ENCODE data around the gene MTA3. TPM values are rescaled to one million over a fixed set of nuclear protein-coding genes. Genes with fewer than 3 reads are reported as not detected.
A peak's percentile ranks its signal among the peaks of the same experiment; 100 is the strongest.

Gene MTA3
- total and polyA plus RNA-seq, 2 of the 8 experiments (the other 6 are each of a cell fraction or from before 2014, with no cell fraction given), result 125 to 184 TPM

DNA sequence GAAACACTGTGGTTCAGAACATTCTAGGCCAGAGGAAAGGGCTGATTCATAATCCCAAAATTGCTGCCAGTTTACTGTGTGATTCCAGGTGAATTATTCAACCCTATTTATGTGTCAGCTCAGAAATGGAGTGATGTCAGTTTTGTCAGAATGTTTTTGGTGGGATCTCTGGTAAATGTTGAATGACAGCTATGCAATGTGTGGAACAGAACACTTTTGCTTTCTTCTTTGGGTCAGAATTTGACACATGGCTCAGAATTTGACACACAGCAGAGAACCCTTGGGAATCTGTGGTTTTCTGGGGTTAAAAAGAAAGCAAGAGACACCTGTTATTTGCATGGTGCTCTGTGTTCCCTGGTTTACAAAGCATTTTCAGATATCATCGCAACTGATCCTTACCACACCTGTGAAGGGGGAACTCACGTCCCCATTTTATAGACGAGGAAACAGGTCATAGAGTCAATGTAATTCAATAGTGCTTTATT is 1.6 kb upstream of the MTA3 start:
- Histone ChIP-seq H4K5ac (ENCODE audit: insufficient read length, low read depth, low read length) (no peak overlapping the region), H3K4ac (replicated peaks; ENCODE audit: insufficient read length, low read depth, low read length) (no peak overlapping the region), H3K4me3 (ENCODE audit: extremely low read depth in 1 of 4, insufficient read depth in 2 of 4, low read depth in 3 of 4, low read length in 4 of 4) (no peak overlapping the region), H2BK15ac (ENCODE audit: low read length) (no peak overlapping the region), H3K79me2 (ENCODE audit: control insufficient read depth in 1 of 2, insufficient read depth in 2 of 2, low read length in 2 of 2) (peaks cover 4 to 27% of the 10 kb centered on the region in 2 experiments), H2AFZ (ENCODE audit: low read length) (no peak overlapping the region), H3K23me2 (ENCODE audit: low read depth, low read length) (peaks cover 4% of the 10 kb centered on the region; the same call in 1 of the 2 replicates), H3K23ac (ENCODE audit: insufficient read length) (no peak overlapping the region), H3K18ac (ENCODE audit: extremely low read depth, low read length) (no peak overlapping the region; the same call in 1 of the 2 replicates), H3K4me1 (replicated peaks in 1 of 4; ENCODE audit: control insufficient read depth in 3 of 4, insufficient read depth in 4 of 4, low read length in 3 of 4) (peaks cover 6 to 14% (median 10%) of the 10 kb centered on the region in 4 experiments), H2AK5ac (ENCODE audit: low read depth, low read length) (no peak overlapping the region), H3K14ac (ENCODE audit: insufficient read length) (no peak overlapping the region), H3K36me3 (ENCODE audit: control insufficient read depth in 2 of 4, insufficient read depth in 4 of 4, low read length in 3 of 4) (peaks cover 0 to 25% (median 6%) of the 10 kb centered on the region in 4 experiments; a peak in 4 of 8 replicates), H3K4me2 (ENCODE audit: insufficient read depth in 1 of 2, low read depth in 2 of 2, low read length in 2 of 2) (peak overlapping the region in 1 of 2 experiments; percentile 95; a peak in 2 of 4 replicates), H3K9ac (replicated peaks in 1 of 4; ENCODE audit: extremely low read depth in 1 of 4, low read depth in 3 of 4, low read length in 3 of 4) (peak overlapping the region in 1 of 4 experiments; percentile 0; a peak in 1 of 7 replicates), H3K27ac (ENCODE audit: low read depth, low read length) (no peak overlapping the region), H2BK12ac (ENCODE audit: low read depth, low read length) (no peak overlapping the region), H3K79me1 (ENCODE audit: low read depth, low read length) (no peaks in the 10 kb centered on the region), H2BK20ac (ENCODE audit: low read length) (no peak overlapping the region), H4K20me1 (replicated peaks in 1 of 2; ENCODE audit: control insufficient read depth in 1 of 2, insufficient read depth in 2 of 2, low read length in 2 of 2) (no peaks in the 10 kb centered on the region), H4K8ac (ENCODE audit: extremely low read depth, insufficient read depth, low read length) (no peak overlapping the region), H3K9me3 (ENCODE audit: insufficient read depth in 2 of 2, low read depth in 1 of 2, low read length in 1 of 2) (no peaks in the 10 kb centered on the region), H4K91ac (replicated peaks; ENCODE audit: insufficient read length, low read length) (no peak overlapping the region), H2BK5ac (ENCODE audit: low read depth, low read length) (no peak overlapping the region), H2BK120ac (replicated peaks; ENCODE audit: low read depth, low read length) (peak overlapping the region; percentile 91), H3K56ac (replicated peaks; ENCODE audit: insufficient read length, low read depth, low read length) (no peak overlapping the region), H3K27me3 (replicated peaks in 1 of 4; ENCODE audit: control insufficient read depth in 3 of 4, extremely low read depth in 1 of 4, insufficient read depth in 3 of 4, low read length in 3 of 4) (no peaks in the 10 kb centered on the region)
- WGBS, 2 experiments (ENCODE audit: extremely low coverage in 1 of 2, insufficient coverage in 1 of 2, insufficient read length in 1 of 2, insufficient replicate concordance in 2 of 2, low coverage in 1 of 2, low lambda C conversion rate in 2 of 2, missing lambda C conversion rate in 1 of 2), result 83% methylated on average over 3 of the region's 3 CpGs; no CpG with 5 or more reads in 1 of the 2 experiments
- CTCF ChIA-PET (ENCODE audit: partially characterized antibody), result interaction anchor here (0.8 to 1.4 kb wide), 6 partner anchors 11 to 110 kb away, joined by 3 to 4 read pairs (median 4); no protein-coding TSS in a partner anchor
- FAIRE-seq (no peak), DNase-seq (ENCODE audit: low read depth in 1 of 2, low spot score in 2 of 2) (no peak)
- POLR2A ChIA-PET (ENCODE audit: partially characterized antibody), result interaction anchor here (0.7 to 2.8 kb wide), 5 partner anchors 9 to 21 kb away, joined by 3 to 10 read pairs (median 4); no protein-coding TSS in a partner anchor
- no peak for TF ChIP-seq NRF1 (IDR thresholded peaks at IDR 0.05; ENCODE audit: low read depth, low read length)

Data from H1 (cell line).